Measurements from ENCODE around the gene VMP1. TPM values are rescaled to one million over a fixed set of nuclear protein-coding genes. Genes with fewer than 3 reads are reported as not detected.

The VMP1 gene
- total and polyA plus RNA-seq, 4 donors: 46.4 to 118 (median 71.6) TPM

- Histone ChIP-seq H3K9me3 (ENCODE audit: control insufficient read depth in 4 of 4, low read length in 3 of 4) (no peaks in the 10 kb centered on the region), H3K4me3 (ENCODE audit: low read depth in 1 of 3, low read length in 3 of 3) (no peak overlapping the region), H3K4me1 (ENCODE audit: control insufficient read depth in 4 of 4, insufficient read depth in 4 of 4, low read length in 3 of 4) (no peaks in the 10 kb centered on the region), H3K27me3 (ENCODE audit: control insufficient read depth in 4 of 4, insufficient read depth in 4 of 4, low read length in 3 of 4) (no peaks in the 10 kb centered on the region), H3K9ac (ENCODE audit: low read depth in 1 of 2, low read length in 2 of 2) (no peak overlapping the region), H3K36me3 (ENCODE audit: control insufficient read depth in 4 of 4, insufficient read depth in 3 of 4, low read depth in 1 of 4, low read length in 3 of 4) (peaks cover 0 to 13% (median 8%) of the 10 kb centered on the region in 4 donors), H3K27ac (ENCODE audit: low read depth in 1 of 2, low read length in 2 of 2) (no peak overlapping the region)
- WGBS: 81% methylated on average over 3 of the region's 3 CpGs
- no peak for DNase-seq (ENCODE audit: low spot score)
- no peak for TF ChIP-seq EGR1 (IDR thresholded peaks at IDR 0.05; ENCODE audit: low read depth in 2 of 2)
- TF ChIP-seq, protein P1, sequence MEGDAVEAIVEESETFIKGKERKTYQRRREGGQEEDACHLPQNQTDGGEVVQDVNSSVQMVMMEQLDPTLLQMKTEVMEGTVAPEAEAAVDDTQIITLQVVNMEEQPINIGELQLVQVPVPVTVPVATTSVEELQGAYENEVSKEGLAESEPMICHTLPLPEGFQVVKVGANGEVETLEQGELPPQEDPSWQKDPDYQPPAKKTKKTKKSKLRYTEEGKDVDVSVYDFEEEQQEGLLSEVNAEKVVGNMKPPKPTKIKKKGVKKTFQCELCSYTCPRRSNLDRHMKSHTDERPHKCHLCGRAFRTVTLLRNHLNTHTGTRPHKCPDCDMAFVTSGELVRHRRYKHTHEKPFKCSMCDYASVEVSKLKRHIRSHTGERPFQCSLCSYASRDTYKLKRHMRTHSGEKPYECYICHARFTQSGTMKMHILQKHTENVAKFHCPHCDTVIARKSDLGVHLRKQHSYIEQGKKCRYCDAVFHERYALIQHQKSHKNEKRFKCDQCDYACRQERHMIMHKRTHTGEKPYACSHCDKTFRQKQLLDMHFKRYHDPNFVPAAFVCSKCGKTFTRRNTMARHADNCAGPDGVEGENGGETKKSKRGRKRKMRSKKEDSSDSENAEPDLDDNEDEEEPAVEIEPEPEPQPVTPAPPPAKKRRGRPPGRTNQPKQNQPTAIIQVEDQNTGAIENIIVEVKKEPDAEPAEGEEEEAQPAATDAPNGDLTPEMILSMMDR (IDR thresholded peaks at IDR 0.05; ENCODE audit: low read depth, low read length, missing input control): no peak
- TF ChIP-seq SP1 (IDR thresholded peaks at IDR 0.05): no peak
- TF ChIP-seq GABPA (IDR thresholded peaks at IDR 0.05 in 1 of 2, conservative IDR thresholded peaks at IDR 0.05 in 1 of 2): no peak
- no peak for TF ChIP-seq TAF1 (conservative IDR thresholded peaks at IDR 0.05)
- no peak for TF ChIP-seq ZBTB33 (IDR thresholded peaks at IDR 0.05)
- no peak for TF ChIP-seq HNF4A (conservative IDR thresholded peaks at IDR 0.05)
These were observed 156.2 kb downstream of the VMP1 start for GRCh38 chr17:59863616-59864015.

DNA sequence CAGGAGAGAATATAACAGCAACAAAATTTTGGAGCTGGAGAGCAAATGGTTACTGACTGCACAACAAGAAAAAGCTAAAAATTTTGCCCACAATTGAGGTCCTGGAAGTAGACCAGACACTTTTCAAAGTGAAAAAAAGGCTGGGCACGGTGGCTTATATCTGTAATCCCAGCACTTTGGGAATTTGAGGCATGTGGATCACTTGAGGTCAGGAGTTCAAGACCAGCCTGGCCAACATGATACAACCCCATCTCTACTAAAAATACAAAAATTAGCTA, 162.4 kb downstream of the VMP1 start:
- H3K27me3 ChIP-seq (ENCODE audit: control insufficient read depth in 4 of 4, insufficient read depth in 4 of 4, low read length in 3 of 4): no peaks in the 10 kb centered on the region
- H3K4me1 ChIP-seq (ENCODE audit: control insufficient read depth in 4 of 4, insufficient read depth in 4 of 4, low read length in 3 of 4): no peaks in the 10 kb centered on the region

More for the DNA sequence above, 162.4 kb downstream of the VMP1 start:
- TF ChIP-seq GABPA (IDR thresholded peaks at IDR 0.05 in 1 of 2, conservative IDR thresholded peaks at IDR 0.05 in 1 of 2) (no peak), EGR1 (IDR thresholded peaks at IDR 0.05; ENCODE audit: low read depth in 2 of 2) (no peak), FOXA1 (IDR thresholded peaks at IDR 0.05) (no peak), ZBTB33 (IDR thresholded peaks at IDR 0.05) (no peak), RXRA (IDR thresholded peaks at IDR 0.05) (no peak), JUND (IDR thresholded peaks at IDR 0.05) (no peak), ATF3 (IDR thresholded peaks at IDR 0.05) (no peak)
- Histone ChIP-seq H3K9ac (ENCODE audit: low read depth in 1 of 2, low read length in 2 of 2) (no peak overlapping the region), H3K36me3 (ENCODE audit: control insufficient read depth in 4 of 4, insufficient read depth in 3 of 4, low read depth in 1 of 4, low read length in 3 of 4) (peaks cover 2 to 14% (median 5%) of the 10 kb centered on the region in 4 donors), H3K9me3 (ENCODE audit: control insufficient read depth in 4 of 4, low read length in 3 of 4) (no peaks in the 10 kb centered on the region), H3K4me3 (ENCODE audit: low read depth in 1 of 3, low read length in 3 of 3) (no peak overlapping the region), H3K27ac (ENCODE audit: low read depth in 1 of 2, low read length in 2 of 2) (no peak overlapping the region)
- DNase-seq (ENCODE audit: low spot score): no peak
- WGBS: 78% methylated on average over 1 of the region's 1 CpG

All from liver (tissue), 9 donors.